AG04449 (cell line): ENCODE data around the gene CENPC.

Source experiments
- CTCF ChIA-PET: fragments of 350-600 bp; formaldehyde crosslinking; extraction: SDS; loops from one replicate; lab custom pipeline; 2021; ENCODE audit warnings: antibody characterized with exemption; lab: Yijun Ruan, JAX
- POLR2A ChIA-PET: fragments of 400-600, 350-600 bp; formaldehyde crosslinking; extraction: SDS; loops from one replicate; lab custom pipeline; 2020; ENCODE audit warnings: antibody characterized with exemption, inconsistent platforms; lab: Yijun Ruan, JAX
- DNase-seq: peaks from one replicate; pipeline ENCODE4 v3.0.0-alpha.2; 2010; ENCODE audit warnings: low read depth, low spot score
- H3K4me3 ChIP-seq: 2 replicates; pipeline ENCODE4 v1.5.1; 2011; ENCODE audit warnings: low read depth, mild to moderate bottlenecking, control low read depth, low read length
- CTCF ChIP-seq: IDR thresholded peaks from one replicate; pipeline ENCODE4 v1.5.1; 2011; ENCODE audit warnings: mild to moderate bottlenecking, moderate library complexity, low read length, control low read depth, inconsistent platforms; ENCODE audit not compliant: insufficient read depth; ENCODE audit errors: missing control alignments

CENPC gene

GRCh38 chr4:67580577-67580976 is 35.3 kb upstream of the CENPC start:
- no peak for TF ChIP-seq CTCF
- ChIA-PET POLR2A (no interaction called here), CTCF (no interaction called here)
- no peak for DNase-seq
- no peak overlapping the region for H3K4me3 ChIP-seq

GRCh38 chr4:67576538-67576937 is 31.2 kb upstream of the CENPC start:
- no peak for DNase-seq
- ChIA-PET POLR2A (no interaction called here), CTCF (no interaction called here)
- H3K4me3 ChIP-seq: no peak overlapping the region
- TF ChIP-seq CTCF: no peak

- no peak for DNase-seq
- H3K4me3 ChIP-seq: no peak overlapping the region
- TF ChIP-seq CTCF: no peak
- CTCF ChIA-PET: no interaction called here
- POLR2A ChIA-PET: no interaction called here
Measured at GRCh38 chr4:67576059-67576466, 30.8 kb upstream of the CENPC start.

GRCh38 chr4:67575232-67576058 is 30.1 kb upstream of the CENPC start:
- POLR2A ChIA-PET: no interaction called here
- TF ChIP-seq CTCF: no peak
- DNase-seq: no peak
- CTCF ChIA-PET: no interaction called here
- no peak overlapping the region for H3K4me3 ChIP-seq

GRCh38 chr4:67573193-67573592 is 27.9 kb upstream of the CENPC start:
- no peak for DNase-seq
- ChIA-PET POLR2A (no interaction called here), CTCF (no interaction called here)
- H3K4me3 ChIP-seq: no peak overlapping the region
- no peak for TF ChIP-seq CTCF

GRCh38 chr4:67571975-67572374 is 26.7 kb upstream of the CENPC start:
- DNase-seq: no peak
- CTCF ChIA-PET: no interaction called here
- no peak overlapping the region for H3K4me3 ChIP-seq
- TF ChIP-seq CTCF: no peak
- POLR2A ChIA-PET: no interaction called here
